Urinary bladder (tissue), 4 donors: Measurements from ENCODE around the gene CUL1. TPM values are rescaled to one million over a fixed set of nuclear protein-coding genes. Genes with fewer than 3 reads are reported as not detected.

Experiments used
- DNase-seq: peaks from one replicate; pipeline ENCODE4 v3.0.0-alpha.2; 2015; ENCODE audit errors: extremely low spot score
- H3K27ac ChIP-seq: one replicate; pipeline ENCODE4 v1.5.1; 2013; ENCODE audit warnings: low read depth, mild to moderate bottlenecking, moderate library complexity
- H3K36me3 ChIP-seq: one replicate; pipeline ENCODE4 v1.6.1; 2013; ENCODE audit warnings: mild to moderate bottlenecking, moderate library complexity; ENCODE audit not compliant: insufficient read depth
- H3K4me1 ChIP-seq: one replicate; pipeline ENCODE4 v1.6.1; 2013; ENCODE audit warnings: mild to moderate bottlenecking, moderate library complexity; ENCODE audit not compliant: insufficient read depth
- H3K4me3 ChIP-seq: one replicate; pipeline ENCODE4 v1.5.1; 2013; ENCODE audit warnings: low read depth, low read length
- WGBS: extraction: QIAGEN DNeasy Blood & Tissue Kit; methylation state at CpG from one replicate; pipeline ENCODE4 v1.1.7; 2013; 5-methylcytosine and 5-hydroxymethylcytosine counted together
- polyA plus RNA-seq: library from polyadenylated mRNA; stranded (reverse); fragments of 200-250 nt; gene quantifications from one replicate; pipeline ENCODE4 v1.2.3, GENCODE V29; 2013
- total RNA-seq: library from RNA; depleted of rRNA; stranded (reverse); fragments of >200 nt; gene quantifications from one replicate; pipeline ENCODE4 v1.2.3, GENCODE V29; 2014
- donor health status: healthy with polysubstance abuse.
- donor health status: healthy.

CUL1 gene
- total and polyA plus RNA-seq, 2 donors, result 48.4 to 49.8 TPM

DNA sequence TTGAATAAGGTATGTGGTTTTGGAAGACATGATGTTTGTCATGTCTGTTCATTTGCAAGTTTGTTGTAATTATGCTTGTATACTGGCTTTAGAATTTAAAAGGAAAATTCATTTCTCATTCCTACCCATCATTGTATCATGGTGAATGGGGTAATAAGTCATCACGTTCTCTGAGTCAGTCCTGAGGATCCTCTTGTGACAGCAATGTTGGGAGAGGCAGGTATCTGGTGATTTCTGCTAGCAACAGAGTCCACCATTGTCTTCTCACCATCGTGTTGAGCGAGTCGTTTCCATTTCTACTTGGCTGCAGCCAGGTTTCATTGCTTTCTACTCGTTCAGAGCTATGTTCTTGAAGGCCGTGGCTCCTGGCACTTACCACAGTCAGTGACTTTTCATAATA is 16.3 kb downstream of the CUL1 start:
- Histone ChIP-seq H3K4me1 (no peaks in the 10 kb centered on the region), H3K4me3 (no peak overlapping the region), H3K27ac (no peak overlapping the region), H3K36me3 (no peaks in the 10 kb centered on the region)
- DNase-seq, result no peak
- 93% methylated on average over 6 of the region's 6 CpGs for WGBS

DNA sequence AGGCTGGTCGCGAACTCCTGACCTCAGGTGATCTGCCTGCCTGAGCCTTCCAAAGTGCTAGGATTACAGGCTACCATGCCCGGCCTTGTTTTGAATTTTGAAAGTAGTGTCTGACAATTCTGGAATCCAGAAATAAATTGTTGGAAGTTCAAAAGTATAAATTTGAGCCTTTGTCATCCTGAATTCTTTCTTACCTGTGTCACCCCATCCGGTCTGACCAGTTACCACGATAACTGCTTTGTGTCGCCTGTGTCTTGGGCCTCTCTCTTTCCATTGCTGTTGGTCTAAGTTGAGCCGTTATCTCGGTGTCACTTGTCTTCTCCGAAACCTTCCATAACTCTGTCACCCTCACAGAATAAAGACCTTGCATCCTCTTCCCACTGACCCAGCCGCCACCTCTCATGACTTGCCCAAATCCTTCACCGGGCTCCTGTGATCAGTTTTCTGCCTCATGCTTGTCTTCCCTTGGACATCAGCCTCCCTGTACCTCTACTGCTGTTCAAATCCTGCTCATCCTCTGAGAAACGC is 18.6 kb downstream of the CUL1 start:
- no peak for DNase-seq
- no peak overlapping the region for H3K27ac ChIP-seq
- WGBS, result 92% methylated on average over 12 of the region's 12 CpGs
- H3K4me3 ChIP-seq, result no peak overlapping the region
- H3K4me1 ChIP-seq, result no peaks in the 10 kb centered on the region
- H3K36me3 ChIP-seq, result no peaks in the 10 kb centered on the region

DNA sequence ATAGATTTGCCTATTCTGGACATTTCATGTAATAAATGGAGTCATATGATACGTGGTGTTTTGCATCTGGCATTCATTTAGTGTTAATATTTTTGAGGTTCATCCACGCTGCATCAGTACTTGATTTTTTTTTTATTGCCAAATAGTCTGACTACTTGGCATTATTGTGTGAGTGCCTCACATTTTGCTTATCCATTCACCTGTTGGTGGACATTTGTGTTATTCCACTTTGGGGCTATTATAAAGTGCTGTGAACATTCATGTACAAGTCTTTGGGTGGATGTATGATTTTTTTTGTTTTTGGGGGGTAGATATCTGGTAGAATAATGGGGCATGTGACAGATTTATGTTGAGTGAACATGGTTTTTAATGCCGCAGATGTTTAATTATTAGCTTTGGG is 19.7 kb downstream of the CUL1 start:
- WGBS, result 82% methylated on average over 3 of the region's 3 CpGs
- H3K36me3 ChIP-seq, result no peaks in the 10 kb centered on the region
- H3K27ac ChIP-seq, result no peak overlapping the region
- H3K4me1 ChIP-seq, result peaks cover 1% of the 10 kb centered on the region
- no peak overlapping the region for H3K4me3 ChIP-seq
- no peak for DNase-seq

DNA sequence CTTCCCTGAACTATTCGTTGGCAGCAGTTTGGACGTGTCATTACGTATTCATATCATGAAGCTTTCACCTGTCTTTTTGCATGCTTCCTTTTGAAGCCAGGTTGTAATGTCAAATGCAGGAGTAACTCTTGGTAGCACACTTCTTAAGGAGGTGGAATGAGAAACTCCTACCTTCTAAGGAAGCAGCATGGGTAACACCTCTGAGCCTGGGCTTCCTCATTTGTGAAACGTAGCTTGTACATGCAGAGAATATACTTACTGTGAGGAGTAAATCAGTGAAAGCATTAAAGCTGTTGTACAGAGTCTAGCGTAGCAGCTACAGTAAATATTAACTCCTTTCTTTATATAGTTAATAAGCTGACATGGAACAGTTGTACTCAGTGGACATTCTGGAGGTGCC is 21.1 kb downstream of the CUL1 start:
- Histone ChIP-seq H3K36me3 (no peaks in the 10 kb centered on the region), H3K4me3 (no peak overlapping the region), H3K27ac (no peak overlapping the region), H3K4me1 (peaks cover 1% of the 10 kb centered on the region)
- DNase-seq, result no peak
- WGBS, result 67% methylated on average over 5 of the region's 5 CpGs

DNA sequence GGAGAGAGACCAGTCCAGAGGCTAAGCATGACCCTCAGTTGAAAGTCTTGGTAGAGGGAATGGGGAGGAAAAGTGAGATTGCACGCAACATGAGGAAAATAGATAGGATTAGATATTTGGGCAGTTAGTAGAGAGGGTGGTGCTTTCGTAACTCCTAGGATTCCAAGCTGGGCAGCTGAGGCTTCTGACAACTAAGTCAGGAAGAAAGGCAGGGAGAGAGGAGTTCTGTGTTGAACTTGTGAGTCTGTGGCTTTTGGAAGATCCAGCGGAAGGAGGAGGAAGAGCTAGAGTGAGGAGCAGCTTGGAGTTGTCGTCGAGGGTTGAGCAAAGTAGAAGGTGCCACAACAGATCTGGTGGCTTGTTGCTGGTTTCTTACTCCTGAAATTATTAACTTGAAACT is 21.8 kb downstream of the CUL1 start:
- no peak for DNase-seq
- Histone ChIP-seq H3K4me1 (peaks cover 1% of the 10 kb centered on the region), H3K27ac (no peak overlapping the region), H3K4me3 (no peak overlapping the region), H3K36me3 (no peaks in the 10 kb centered on the region)
- 72% methylated on average over 5 of the region's 5 CpGs for WGBS

DNA sequence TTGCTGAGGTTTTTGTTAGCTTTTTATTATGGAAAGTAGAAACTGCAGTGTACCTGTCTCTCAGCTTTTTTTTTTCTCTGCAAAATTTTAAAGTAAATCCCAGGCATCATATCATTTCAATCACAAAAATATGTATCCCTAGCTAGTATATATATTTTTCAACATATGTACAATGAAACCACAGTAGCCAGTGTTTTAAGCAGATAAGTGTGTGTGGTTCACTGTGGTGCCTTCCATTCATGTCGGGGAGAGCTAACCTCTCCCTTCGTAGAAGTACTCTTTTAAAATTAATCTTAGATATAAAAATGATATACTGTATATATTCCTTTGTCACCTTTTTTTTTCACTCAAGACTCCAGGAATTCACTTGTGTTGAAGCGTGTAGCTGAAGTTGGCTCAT is 22.7 kb downstream of the CUL1 start:
- 72% methylated on average over 3 of the region's 3 CpGs for WGBS
- Histone ChIP-seq H3K36me3 (no peaks in the 10 kb centered on the region), H3K4me1 (peaks cover 1% of the 10 kb centered on the region), H3K4me3 (no peak overlapping the region), H3K27ac (no peak overlapping the region)
- no peak for DNase-seq

DNA sequence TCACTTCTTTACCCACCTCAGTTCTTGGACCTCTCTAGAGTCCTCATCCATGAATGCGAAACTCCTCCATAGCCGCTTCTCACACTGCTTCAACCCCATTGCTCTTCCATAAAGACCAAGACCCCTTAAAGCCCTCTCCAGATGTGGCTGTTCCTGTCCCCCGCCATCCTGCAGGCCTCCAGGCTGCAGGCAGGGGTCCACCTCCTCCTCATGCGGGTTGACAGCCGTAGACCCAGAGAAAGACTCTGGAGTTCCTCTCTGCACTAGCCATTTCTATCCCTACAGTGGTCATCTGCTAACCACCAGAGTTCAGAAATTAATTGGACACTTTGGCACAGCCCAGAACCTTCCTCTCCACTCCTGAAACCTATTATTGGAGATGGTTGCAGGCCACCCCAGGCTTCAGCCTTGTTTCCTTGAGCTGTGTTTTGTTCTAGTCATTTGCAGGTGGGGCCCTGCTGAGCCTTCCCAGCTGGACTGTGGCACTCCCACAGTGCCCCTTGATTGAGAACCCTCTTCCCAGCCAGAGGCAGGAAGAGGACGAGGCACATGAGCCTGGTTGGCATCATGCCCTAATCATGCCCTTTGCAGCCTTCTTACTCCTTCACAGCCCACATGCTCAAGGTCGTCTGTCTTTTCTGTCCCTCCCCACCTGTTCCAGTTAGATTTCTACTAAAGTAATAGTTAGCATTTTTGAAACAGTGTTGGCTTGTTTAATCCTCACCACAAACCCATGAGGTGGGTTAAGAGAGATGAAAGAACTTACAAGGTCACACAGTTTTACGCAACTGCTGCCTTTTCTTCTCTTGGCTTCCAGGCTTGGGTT is 23.9 kb downstream of the CUL1 start:
- Histone ChIP-seq H3K4me1 (peaks cover 1% of the 10 kb centered on the region), H3K4me3 (no peak overlapping the region), H3K36me3 (no peaks in the 10 kb centered on the region), H3K27ac (no peak overlapping the region)
- WGBS, result 77% methylated on average over 8 of the region's 8 CpGs
- DNase-seq, result no peak

DNA sequence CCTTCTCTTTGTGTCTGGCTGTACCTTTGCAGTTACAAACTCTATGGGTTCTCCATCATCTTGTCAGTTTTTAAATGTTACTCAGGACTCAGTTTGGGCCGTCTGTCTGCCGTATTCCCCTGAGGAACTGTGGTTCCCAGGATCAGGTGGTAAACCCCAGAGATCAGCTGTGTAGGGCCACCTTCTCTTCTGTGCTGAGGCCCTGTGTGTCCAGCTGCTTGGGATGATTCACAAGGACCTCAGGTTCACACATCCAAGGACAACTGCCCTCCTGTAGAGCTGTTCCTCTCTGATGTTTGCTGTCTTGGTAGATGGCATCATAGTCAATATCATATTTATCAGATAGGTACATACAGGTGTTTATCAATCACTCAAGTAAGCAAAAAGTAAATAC is 24.5 kb downstream of the CUL1 start:
- Histone ChIP-seq H3K4me1 (peaks cover 1% of the 10 kb centered on the region), H3K36me3 (no peaks in the 10 kb centered on the region), H3K4me3 (no peak overlapping the region), H3K27ac (no peak overlapping the region)
- 89% methylated on average over 2 of the region's 2 CpGs for WGBS
- DNase-seq, result no peak

DNA sequence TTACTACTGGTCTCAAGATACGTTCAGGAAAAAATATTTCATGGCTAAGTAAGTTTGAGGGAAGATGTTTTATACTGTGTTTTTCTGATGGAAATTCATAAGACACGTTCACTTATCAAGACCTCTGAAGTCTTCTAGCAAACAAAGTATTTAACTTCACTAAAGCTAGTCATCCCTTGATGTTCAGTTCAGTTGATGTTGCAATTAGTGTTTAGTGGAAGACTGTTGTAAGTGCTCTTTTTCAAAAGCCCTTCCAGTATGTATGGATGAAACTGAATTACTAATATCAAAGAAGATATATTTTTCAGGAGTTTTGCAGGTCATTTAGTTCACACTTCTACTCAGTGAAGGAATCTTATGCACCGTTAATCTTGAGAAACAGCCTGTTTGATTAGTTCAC is 25.1 kb downstream of the CUL1 start:
- no peak overlapping the region for H3K27ac ChIP-seq
- DNase-seq, result no peak
- H3K36me3 ChIP-seq, result no peaks in the 10 kb centered on the region
- H3K4me1 ChIP-seq, result peaks cover 1% of the 10 kb centered on the region
- no peak overlapping the region for H3K4me3 ChIP-seq
- 78% methylated on average over 3 of the region's 3 CpGs for WGBS

DNA sequence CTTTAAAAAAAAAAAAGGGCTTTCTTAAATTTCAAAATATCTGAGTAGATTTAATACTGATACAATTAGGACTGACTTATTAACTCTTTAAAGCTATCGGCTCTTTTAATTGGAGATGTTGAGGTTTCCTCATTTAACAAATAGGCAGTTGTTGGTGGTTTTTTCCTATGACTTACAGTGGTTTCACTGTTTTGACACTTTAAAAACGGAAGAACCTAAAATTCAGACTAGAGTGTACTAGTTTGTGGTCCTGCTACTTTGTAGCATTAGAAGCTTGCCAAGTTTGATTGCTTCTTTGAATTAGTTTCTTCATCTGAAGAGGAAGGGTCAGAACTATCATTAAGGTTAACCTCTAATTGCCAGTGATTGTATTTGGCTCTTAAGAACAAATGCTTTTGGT is 27.7 kb downstream of the CUL1 start:
- H3K36me3 ChIP-seq, result no peaks in the 10 kb centered on the region
- H3K4me1 ChIP-seq, result peaks cover 1% of the 10 kb centered on the region
- WGBS, result 73% methylated on average over 2 of the region's 2 CpGs
- no peak for DNase-seq
- H3K27ac ChIP-seq, result no peak overlapping the region
- H3K4me3 ChIP-seq, result no peak overlapping the region

DNA sequence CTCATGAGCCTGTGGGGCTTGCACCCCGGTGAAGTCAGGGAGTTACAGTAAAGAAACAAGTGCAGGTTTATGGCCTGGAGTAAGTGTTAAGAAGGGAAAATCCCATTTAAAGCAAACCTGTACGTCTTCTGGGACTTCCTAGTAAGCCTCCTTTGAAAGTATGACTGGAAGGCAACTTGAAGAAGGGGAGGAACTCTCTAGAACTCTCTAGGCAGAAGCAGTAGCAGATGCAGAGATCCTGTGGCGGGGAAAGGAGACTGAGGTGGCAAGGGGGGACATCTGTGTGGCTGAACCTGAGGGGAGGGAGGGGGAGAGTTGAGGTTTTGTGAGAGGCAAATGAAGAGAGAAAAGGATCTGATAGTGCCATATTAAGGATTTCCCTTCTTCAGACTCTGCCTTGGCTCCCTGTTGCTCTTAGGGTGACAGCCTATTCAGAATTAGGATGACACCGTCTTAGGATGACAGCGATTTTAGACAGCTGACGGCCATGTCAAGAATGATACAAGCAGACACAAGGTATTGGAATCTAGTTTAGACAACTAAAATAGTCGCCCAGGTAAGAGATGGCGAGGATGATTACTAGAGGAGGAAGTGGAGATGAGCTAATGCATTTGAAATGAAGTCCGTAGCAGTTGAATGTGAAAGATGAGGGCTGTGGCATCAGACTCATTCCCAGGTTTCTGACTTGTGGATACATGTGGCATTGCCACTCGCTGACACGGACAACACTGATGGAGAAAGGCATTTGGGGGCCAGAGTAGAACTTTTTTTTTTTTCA is 29.0 kb downstream of the CUL1 start:
- Histone ChIP-seq H3K36me3 (no peaks in the 10 kb centered on the region), H3K4me3 (no peak overlapping the region), H3K27ac (no peak overlapping the region), H3K4me1 (peaks cover 1% of the 10 kb centered on the region)
- 93% methylated on average over 11 of the region's 11 CpGs for WGBS
- DNase-seq, result no peak

DNA sequence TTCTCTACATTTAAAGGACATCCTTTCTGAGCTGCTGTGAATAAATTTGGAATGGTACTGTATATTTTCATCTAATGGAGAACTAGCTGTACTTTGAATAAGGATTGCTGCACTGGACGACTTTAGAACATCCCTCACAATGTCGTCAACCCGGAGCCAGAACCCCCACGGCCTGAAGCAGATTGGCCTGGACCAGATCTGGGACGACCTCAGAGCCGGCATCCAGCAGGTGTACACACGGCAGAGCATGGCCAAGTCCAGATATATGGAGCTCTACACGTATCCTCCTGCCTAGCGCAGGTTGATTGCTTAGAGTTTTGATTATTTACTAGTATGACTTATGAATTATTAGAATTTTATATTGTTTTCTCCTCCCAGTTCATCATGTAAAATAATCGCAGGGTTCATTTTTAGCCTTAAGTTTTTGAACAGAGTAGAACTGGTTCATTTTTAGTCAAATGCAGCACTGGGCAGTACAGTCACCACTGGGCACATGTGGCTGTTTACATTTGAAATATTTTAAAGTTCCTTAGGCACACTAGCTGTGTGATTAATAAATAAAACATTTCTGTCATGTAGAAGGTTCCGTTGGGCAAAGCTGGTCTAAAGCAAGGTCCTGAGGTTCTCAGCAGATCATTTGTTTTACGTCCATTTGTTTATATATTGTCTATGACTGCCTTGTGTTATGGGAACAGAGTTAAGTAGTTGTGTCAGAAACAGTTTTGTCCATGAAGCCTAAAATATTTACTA is 31.5 kb downstream of the CUL1 start:
- H3K27ac ChIP-seq, result no peak overlapping the region
- H3K4me1 ChIP-seq, result no peaks in the 10 kb centered on the region
- DNase-seq, result no peak
- 68% methylated on average over 12 of the region's 12 CpGs for WGBS
- no peak overlapping the region for H3K4me3 ChIP-seq
- H3K36me3 ChIP-seq, result no peaks in the 10 kb centered on the region

DNA sequence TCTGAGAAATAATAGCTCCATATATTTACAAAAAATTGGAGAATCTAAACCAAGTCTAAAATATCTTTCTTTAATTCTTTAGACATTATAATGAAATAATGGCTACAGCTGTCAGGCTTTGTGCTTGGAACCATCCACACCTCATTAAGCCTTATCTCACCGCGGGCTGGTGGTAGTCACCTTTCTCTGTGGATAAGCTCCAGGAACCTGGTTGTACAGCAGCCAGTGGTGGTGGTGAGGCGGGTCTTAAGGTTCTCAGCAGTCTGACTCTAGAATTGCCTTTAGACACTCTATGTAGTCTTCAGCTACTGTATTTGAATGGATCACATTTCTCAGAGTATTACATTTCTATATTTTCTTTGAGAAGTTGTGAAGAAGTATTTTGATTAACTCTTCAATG is 34.2 kb downstream of the CUL1 start:
- H3K4me3 ChIP-seq, result no peak overlapping the region
- WGBS, result 84% methylated on average over 3 of the region's 3 CpGs
- H3K4me1 ChIP-seq, result no peaks in the 10 kb centered on the region
- H3K36me3 ChIP-seq, result no peaks in the 10 kb centered on the region
- H3K27ac ChIP-seq, result no peak overlapping the region
- DNase-seq, result no peak
